ENCODE results near the gene CHRNE.

Gene CHRNE

GRCh38 chr17:4901648-4902344, 1.1 kb downstream of the CHRNE start:
- Histone ChIP-seq H3K4me3 (ENCODE audit: low read depth, low read length) (no peak overlapping the region), H3K9me3 (ENCODE audit: control insufficient read depth, insufficient read depth, low read depth, low read length) (no peaks in the 10 kb centered on the region), H3K36me3 (ENCODE audit: control insufficient read depth, insufficient read depth, low read length) (no peaks in the 10 kb centered on the region; the same call in 1 of the 2 replicates), H3K27me3 (ENCODE audit: control insufficient read depth, insufficient read depth, low read length) (peaks cover 3% of the 10 kb centered on the region; the same call in 1 of the 2 replicates), H3K27ac (ENCODE audit: low read depth, low read length) (no peak overlapping the region), H3K4me1 (ENCODE audit: control insufficient read depth, insufficient read depth, low read length) (peaks cover 21% of the 10 kb centered on the region), H3K9ac (ENCODE audit: low read length) (no peak overlapping the region)

- Histone ChIP-seq H3K4me1 (ENCODE audit: control insufficient read depth, insufficient read depth, low read length) (peaks cover 21% of the 10 kb centered on the region), H3K27ac (ENCODE audit: low read depth, low read length) (no peak overlapping the region), H3K4me3 (ENCODE audit: low read depth, low read length) (peak overlapping the region; percentile 56), H3K9ac (ENCODE audit: low read length) (no peak overlapping the region), H3K9me3 (ENCODE audit: control insufficient read depth, insufficient read depth, low read depth, low read length) (no peaks in the 10 kb centered on the region), H3K36me3 (ENCODE audit: control insufficient read depth, insufficient read depth, low read length) (peaks cover 6% of the 10 kb centered on the region), H3K27me3 (ENCODE audit: control insufficient read depth, insufficient read depth, low read length) (peaks cover 3% of the 10 kb centered on the region; the same call in 1 of the 2 replicates)
These were observed 1.7 kb downstream of the CHRNE start for GRCh38 chr17:4901108-4901647.

GRCh38 chr17:4900231-4901107, 2.4 kb downstream of the CHRNE start:
- Histone ChIP-seq H3K27ac (ENCODE audit: low read depth, low read length) (no peak overlapping the region), H3K4me3 (ENCODE audit: low read depth, low read length) (peak overlapping the region; percentile 56), H3K9ac (ENCODE audit: low read length) (peak overlapping the region; percentile 41), H3K4me1 (ENCODE audit: control insufficient read depth, insufficient read depth, low read length) (peaks cover 21% of the 10 kb centered on the region), H3K27me3 (ENCODE audit: control insufficient read depth, insufficient read depth, low read length) (peaks cover 3% of the 10 kb centered on the region; the same call in 1 of the 2 replicates), H3K36me3 (ENCODE audit: control insufficient read depth, insufficient read depth, low read length) (peaks cover 13% of the 10 kb centered on the region), H3K9me3 (ENCODE audit: control insufficient read depth, insufficient read depth, low read depth, low read length) (no peaks in the 10 kb centered on the region)

GRCh38 chr17:4899341-4900230, 3.3 kb downstream of the CHRNE start, which contains the start of gene C17orf107:
Gene C17orf107 (plus strand): TSS chr17:4899536. CDS start chr17:4899763, 227 bp downstream.
- H3K9me3 ChIP-seq (ENCODE audit: control insufficient read depth, insufficient read depth, low read depth, low read length): no peaks in the 10 kb centered on the region
- peaks cover 22% of the 10 kb centered on the region for H3K36me3 ChIP-seq (ENCODE audit: control insufficient read depth, insufficient read depth, low read length)
- no peak within 1 kb of the TSS; the same call in 1 of the 2 replicates for H3K27ac ChIP-seq (ENCODE audit: low read depth, low read length)
- H3K27me3 ChIP-seq (ENCODE audit: control insufficient read depth, insufficient read depth, low read length): peaks cover 3% of the 10 kb centered on the region; the same call in 1 of the 2 replicates
- H3K4me3 ChIP-seq (ENCODE audit: low read depth, low read length): peak within 1 kb of the TSS; percentile 56
- peak within 1 kb of the TSS; percentile 41 for H3K9ac ChIP-seq (ENCODE audit: low read length)
- peaks cover 21% of the 10 kb centered on the region for H3K4me1 ChIP-seq (ENCODE audit: control insufficient read depth, insufficient read depth, low read length)

- Histone ChIP-seq H3K9ac (ENCODE audit: low read length) (peak overlapping the region; percentile 38), H3K27ac (ENCODE audit: low read depth, low read length) (no peak overlapping the region; the same call in 1 of the 2 replicates), H3K27me3 (ENCODE audit: control insufficient read depth, insufficient read depth, low read length) (peaks cover 3% of the 10 kb centered on the region; the same call in 1 of the 2 replicates), H3K4me3 (ENCODE audit: low read depth, low read length) (peak overlapping the region; percentile 56), H3K9me3 (ENCODE audit: control insufficient read depth, insufficient read depth, low read depth, low read length) (no peaks in the 10 kb centered on the region), H3K4me1 (ENCODE audit: control insufficient read depth, insufficient read depth, low read length) (peaks cover 21% of the 10 kb centered on the region), H3K36me3 (ENCODE audit: control insufficient read depth, insufficient read depth, low read length) (peaks cover 28% of the 10 kb centered on the region)
These were observed 4.0 kb downstream of the CHRNE start for GRCh38 chr17:4898927-4899326.

- Histone ChIP-seq H3K4me3 (ENCODE audit: low read depth, low read length) (peak overlapping the region; percentile 56), H3K27me3 (ENCODE audit: control insufficient read depth, insufficient read depth, low read length) (peaks cover 3% of the 10 kb centered on the region; the same call in 1 of the 2 replicates), H3K27ac (ENCODE audit: low read depth, low read length) (no peak overlapping the region), H3K36me3 (ENCODE audit: control insufficient read depth, insufficient read depth, low read length) (peaks cover 34% of the 10 kb centered on the region), H3K9me3 (ENCODE audit: control insufficient read depth, insufficient read depth, low read depth, low read length) (no peaks in the 10 kb centered on the region), H3K9ac (ENCODE audit: low read length) (peak overlapping the region; percentile 38), H3K4me1 (ENCODE audit: control insufficient read depth, insufficient read depth, low read length) (peaks cover 20% of the 10 kb centered on the region)
These were observed 4.5 kb downstream of the CHRNE start for GRCh38 chr17:4898351-4898750.

- no peaks in the 10 kb centered on the region for H3K9me3 ChIP-seq (ENCODE audit: control insufficient read depth, insufficient read depth, low read depth, low read length)
- peaks cover 14% of the 10 kb centered on the region; the same call in 1 of the 2 replicates for H3K4me1 ChIP-seq (ENCODE audit: control insufficient read depth, insufficient read depth, low read length)
- no peak overlapping the region for H3K9ac ChIP-seq (ENCODE audit: low read length)
- peaks cover 40% of the 10 kb centered on the region for H3K36me3 ChIP-seq (ENCODE audit: control insufficient read depth, insufficient read depth, low read length)
- no peak overlapping the region for H3K27ac ChIP-seq (ENCODE audit: low read depth, low read length)
- H3K27me3 ChIP-seq (ENCODE audit: control insufficient read depth, insufficient read depth, low read length): peaks cover 3% of the 10 kb centered on the region; the same call in 1 of the 2 replicates
- no peak overlapping the region for H3K4me3 ChIP-seq (ENCODE audit: low read depth, low read length)
These were observed 5.1 kb downstream of the CHRNE start for GRCh38 chr17:4897785-4898184.

GRCh38 chr17:4897198-4897687, 5.7 kb downstream of the CHRNE start:
- peaks cover 11% of the 10 kb centered on the region; the same call in 1 of the 2 replicates for H3K4me1 ChIP-seq (ENCODE audit: control insufficient read depth, insufficient read depth, low read length)
- H3K36me3 ChIP-seq (ENCODE audit: control insufficient read depth, insufficient read depth, low read length): peaks cover 43% of the 10 kb centered on the region
- no peaks in the 10 kb centered on the region for H3K9me3 ChIP-seq (ENCODE audit: control insufficient read depth, insufficient read depth, low read depth, low read length)
- H3K27ac ChIP-seq (ENCODE audit: low read depth, low read length): no peak overlapping the region
- no peak overlapping the region for H3K4me3 ChIP-seq (ENCODE audit: low read depth, low read length)
- H3K9ac ChIP-seq (ENCODE audit: low read length): no peak overlapping the region
- peaks cover 3% of the 10 kb centered on the region; the same call in 1 of the 2 replicates for H3K27me3 ChIP-seq (ENCODE audit: control insufficient read depth, insufficient read depth, low read length)

GRCh38 chr17:4896332-4897197, 6.3 kb downstream of the CHRNE start:
- H3K4me3 ChIP-seq (ENCODE audit: low read depth, low read length): no peak overlapping the region
- no peaks in the 10 kb centered on the region for H3K9me3 ChIP-seq (ENCODE audit: control insufficient read depth, insufficient read depth, low read depth, low read length)
- H3K9ac ChIP-seq (ENCODE audit: low read length): no peak overlapping the region
- peaks cover 3% of the 10 kb centered on the region; the same call in 1 of the 2 replicates for H3K27me3 ChIP-seq (ENCODE audit: control insufficient read depth, insufficient read depth, low read length)
- 0 out of 2 replicates have a peak, but pooled peaks cover 8% of the 10 kb centered on the region for H3K4me1 ChIP-seq (ENCODE audit: control insufficient read depth, insufficient read depth, low read length)
- H3K36me3 ChIP-seq (ENCODE audit: control insufficient read depth, insufficient read depth, low read length): peaks cover 48% of the 10 kb centered on the region
- no peak overlapping the region for H3K27ac ChIP-seq (ENCODE audit: low read depth, low read length)
